Liver (tissue), 3 donors: ENCODE results near the gene BRWD1.

Experiments used
- ATF3 ChIP-seq: IDR thresholded peaks from 2 replicates; pipeline ENCODE4 v1.6.1; 2016; ENCODE audit warnings: antibody characterized with exemption
- CTCF ChIP-seq: fragments of 150-350 bp; IDR thresholded peaks from 2 replicates; pipeline ENCODE4 v1.5.1; 2017; ENCODE audit warnings: improper control_type of control experiment, low read depth, low read length; ENCODE audit not compliant: missing input control
- GABPA ChIP-seq, 2 donors: IDR thresholded peaks in 1 of 2; conservative IDR thresholded peaks in 1 of 2; 2 replicates each; pipeline ENCODE4 v1.6.1; 2016; ENCODE audit warnings: antibody characterized with exemption in 2 of 2, mild to moderate bottlenecking in 1 of 2, moderate library complexity in 1 of 2
- HNF4A ChIP-seq, 2 donors: conservative IDR thresholded peaks; 2 replicates each; pipeline ENCODE4 v1.6.1; 2016; ENCODE audit warnings: antibody characterized with exemption in 2 of 2, mild to moderate bottlenecking in 2 of 2
- JUND ChIP-seq, 2 donors: IDR thresholded peaks; 2 replicates each; pipeline ENCODE4 v1.6.1; 2016; ENCODE audit warnings: antibody characterized with exemption in 2 of 2
- MAX ChIP-seq: IDR thresholded peaks from 2 replicates; pipeline ENCODE4 v1.6.1; 2016; ENCODE audit warnings: antibody characterized with exemption
- NR2F2 ChIP-seq: IDR thresholded peaks from 2 replicates; pipeline ENCODE4 v1.6.1; 2016; ENCODE audit warnings: antibody characterized with exemption
- RAD21 ChIP-seq, 2 donors: IDR thresholded peaks; 2 replicates each; pipeline ENCODE4 v1.6.1; 2016; ENCODE audit warnings: antibody characterized with exemption in 2 of 2, mild to moderate bottlenecking in 2 of 2
- REST ChIP-seq: IDR thresholded peaks from 2 replicates; pipeline ENCODE4 v1.6.1; 2016; ENCODE audit warnings: antibody characterized with exemption, mild to moderate bottlenecking
- RXRA ChIP-seq, 2 donors: IDR thresholded peaks; 2 replicates each; pipeline ENCODE4 v1.6.1; 2017 to 2018; ENCODE audit warnings: antibody characterized with exemption in 2 of 2, mild to moderate bottlenecking in 1 of 2
- SP1 ChIP-seq: IDR thresholded peaks from 2 replicates; pipeline ENCODE4 v1.6.1; 2018; ENCODE audit warnings: antibody characterized with exemption, mild to moderate bottlenecking
- TAF1 ChIP-seq: conservative IDR thresholded peaks from 2 replicates; pipeline ENCODE4 v1.6.1; 2016; ENCODE audit warnings: antibody characterized with exemption, mild to moderate bottlenecking
- YY1 ChIP-seq: IDR thresholded peaks from 2 replicates; pipeline ENCODE4 v1.6.1; 2016; ENCODE audit warnings: antibody characterized with exemption, mild to moderate bottlenecking
- ZBTB33 ChIP-seq: IDR thresholded peaks from 2 replicates; pipeline ENCODE4 v1.6.1; 2016; ENCODE audit warnings: antibody characterized with exemption
- donor health status: healthy.
- donor health status: healthy.

- TF ChIP-seq CTCF (no peak), SP1 (no peak), ATF3 (no peak), REST (no peak), MAX (no peak), RXRA (IDR thresholded peaks at IDR 0.05) (no peak), RAD21 (IDR thresholded peaks at IDR 0.05) (no peak), YY1 (no peak), JUND (IDR thresholded peaks at IDR 0.05) (no peak), TAF1 (no peak), GABPA (IDR thresholded peaks at IDR 0.05 in 1 of 2, conservative IDR thresholded peaks at IDR 0.05 in 1 of 2) (no peak), ZBTB33 (no peak), NR2F2 (no peak), HNF4A (conservative IDR thresholded peaks at IDR 0.05) (no peak)
Observed at GRCh38 chr21:39300587-39300986, 12.8 kb downstream of the BRWD1 start.
